ENCODE results near the gene MAD1L1.

DNA sequence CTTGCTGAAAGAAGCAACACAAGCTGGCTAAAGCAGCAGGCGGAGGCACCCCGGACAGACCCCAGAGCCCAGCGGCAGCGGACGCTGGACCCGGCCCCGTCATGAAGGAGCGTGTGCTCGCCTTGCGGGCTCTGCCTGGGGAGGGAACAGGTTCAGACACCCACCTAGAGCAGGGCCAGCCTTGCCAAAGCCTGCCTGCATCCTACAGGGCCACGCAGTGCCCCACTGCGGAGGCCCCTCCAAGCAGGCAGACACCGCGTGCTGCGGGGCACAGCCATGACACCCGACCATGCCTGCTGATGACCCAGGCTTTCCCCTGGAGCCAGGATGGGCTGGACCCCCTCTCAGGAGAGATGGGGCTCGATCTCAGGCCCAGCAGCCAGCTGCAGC is 91.7 kb downstream of the MAD1L1 start:
- TF ChIP-seq, protein P1, sequence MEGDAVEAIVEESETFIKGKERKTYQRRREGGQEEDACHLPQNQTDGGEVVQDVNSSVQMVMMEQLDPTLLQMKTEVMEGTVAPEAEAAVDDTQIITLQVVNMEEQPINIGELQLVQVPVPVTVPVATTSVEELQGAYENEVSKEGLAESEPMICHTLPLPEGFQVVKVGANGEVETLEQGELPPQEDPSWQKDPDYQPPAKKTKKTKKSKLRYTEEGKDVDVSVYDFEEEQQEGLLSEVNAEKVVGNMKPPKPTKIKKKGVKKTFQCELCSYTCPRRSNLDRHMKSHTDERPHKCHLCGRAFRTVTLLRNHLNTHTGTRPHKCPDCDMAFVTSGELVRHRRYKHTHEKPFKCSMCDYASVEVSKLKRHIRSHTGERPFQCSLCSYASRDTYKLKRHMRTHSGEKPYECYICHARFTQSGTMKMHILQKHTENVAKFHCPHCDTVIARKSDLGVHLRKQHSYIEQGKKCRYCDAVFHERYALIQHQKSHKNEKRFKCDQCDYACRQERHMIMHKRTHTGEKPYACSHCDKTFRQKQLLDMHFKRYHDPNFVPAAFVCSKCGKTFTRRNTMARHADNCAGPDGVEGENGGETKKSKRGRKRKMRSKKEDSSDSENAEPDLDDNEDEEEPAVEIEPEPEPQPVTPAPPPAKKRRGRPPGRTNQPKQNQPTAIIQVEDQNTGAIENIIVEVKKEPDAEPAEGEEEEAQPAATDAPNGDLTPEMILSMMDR (IDR thresholded peaks at IDR 0.05): no peak
- no peak for TF ChIP-seq POLR2A (IDR thresholded peaks at IDR 0.05)
